Stimulated activated CD8-positive, alpha-beta memory T cell treated with anti-CD3 and anti-CD28 coated beads, Interleukin-15, amount 100 ng/mL, for 4 hours (primary cell): ENCODE measurements around the gene MYO1D.
"Not testable (repeated sequence)": the region's sequence is repeated elsewhere in the genome, so short reads cannot be mapped to it uniquely, and the experiment has no call there.

ENCODE experiments used
- DNase-seq, 2 donors: peaks; one replicate each; pipeline ENCODE4 v3.0.0-alpha.2; 2020; ENCODE audit warnings: low read depth in 2 of 2

MYO1D gene

DNA sequence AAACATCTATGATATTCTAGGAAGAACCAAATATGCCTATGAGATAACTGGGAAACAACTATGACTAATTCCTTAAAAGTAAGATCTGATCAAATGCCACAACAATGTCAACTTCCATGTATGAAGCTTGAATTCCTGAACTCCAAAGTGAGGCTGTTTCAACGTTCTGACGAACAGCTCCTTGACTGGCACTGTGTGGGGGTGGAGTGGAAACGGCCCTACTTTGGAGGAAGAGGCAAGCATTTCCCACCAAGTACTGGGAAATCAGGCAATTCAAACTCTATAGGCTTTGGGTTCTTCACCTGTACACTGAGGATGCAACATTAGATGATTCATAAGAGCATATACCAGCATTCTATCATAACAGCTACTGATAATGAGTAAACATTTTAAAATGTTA, 203.0 kb downstream of the MYO1D start:
- no peak for DNase-seq

DNA sequence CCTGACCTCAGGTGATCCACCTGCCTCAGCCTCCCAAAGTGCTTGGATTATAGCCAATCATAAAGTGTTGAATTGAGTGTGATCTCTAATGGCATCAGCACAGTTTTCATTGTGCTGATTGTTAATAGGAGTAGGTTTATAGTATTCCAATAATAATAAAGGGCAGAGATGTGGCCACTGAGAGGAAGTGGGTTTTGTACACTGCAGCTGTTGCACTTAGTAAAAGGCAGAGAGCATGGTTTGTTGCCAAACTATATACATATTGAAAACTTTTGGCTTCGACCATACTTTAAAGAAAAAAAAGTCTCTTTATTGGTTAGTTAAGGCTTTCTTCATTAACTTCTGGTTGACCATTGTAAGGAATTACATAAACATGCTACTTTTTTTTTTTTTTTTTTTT, 204.2 kb downstream of the MYO1D start:
- no peak for DNase-seq

DNA sequence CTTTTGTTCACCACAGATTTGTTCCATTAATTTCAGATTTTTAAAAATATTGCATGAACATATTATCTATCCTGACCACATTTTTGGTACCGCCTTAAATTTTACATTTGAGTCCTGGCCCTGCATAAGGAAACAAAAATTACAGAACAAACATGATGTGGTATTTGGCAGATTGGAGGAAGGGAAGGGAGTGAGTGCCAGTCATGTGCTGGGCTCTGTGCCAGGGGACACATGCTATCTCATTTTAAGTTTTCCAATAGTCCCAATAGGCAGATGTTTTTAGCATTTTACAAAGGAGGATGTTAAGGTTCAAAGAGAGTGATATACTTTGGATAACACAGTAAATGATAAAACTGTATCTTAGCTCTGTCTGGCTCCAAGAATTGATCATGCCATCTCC, 205.0 kb downstream of the MYO1D start:
- no peak for DNase-seq

DNA sequence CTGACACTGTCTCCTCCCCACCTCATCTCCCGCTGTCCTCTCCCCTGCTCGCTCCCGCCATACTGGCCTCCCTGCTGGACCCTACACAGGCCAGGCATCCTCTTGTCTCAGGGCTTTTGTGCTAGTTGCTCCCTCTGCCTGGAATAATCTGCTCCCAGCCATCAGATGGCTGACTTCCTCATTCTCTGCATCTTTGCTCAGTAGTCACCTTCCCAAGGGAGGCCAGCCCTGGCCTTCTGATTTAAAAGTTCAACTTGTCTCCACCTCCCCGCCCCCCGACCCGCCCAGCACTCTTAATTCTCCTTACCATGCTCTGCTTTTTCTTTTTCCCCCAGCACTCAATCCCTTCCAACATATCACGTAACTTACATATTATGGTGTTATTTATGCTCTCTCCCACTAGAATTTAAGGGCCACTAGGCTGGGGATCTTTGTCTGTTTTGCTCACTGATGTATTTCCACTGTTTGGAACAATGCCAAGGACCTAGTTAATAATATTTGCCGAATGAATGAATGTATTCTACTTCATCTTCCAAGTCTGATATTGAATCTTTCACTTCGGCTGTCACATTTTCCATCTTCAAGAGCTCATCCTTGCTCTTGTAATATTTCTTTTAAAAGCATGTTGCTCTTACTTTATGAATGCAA, 211.9 kb downstream of the MYO1D start:
- no peak for DNase-seq

DNA sequence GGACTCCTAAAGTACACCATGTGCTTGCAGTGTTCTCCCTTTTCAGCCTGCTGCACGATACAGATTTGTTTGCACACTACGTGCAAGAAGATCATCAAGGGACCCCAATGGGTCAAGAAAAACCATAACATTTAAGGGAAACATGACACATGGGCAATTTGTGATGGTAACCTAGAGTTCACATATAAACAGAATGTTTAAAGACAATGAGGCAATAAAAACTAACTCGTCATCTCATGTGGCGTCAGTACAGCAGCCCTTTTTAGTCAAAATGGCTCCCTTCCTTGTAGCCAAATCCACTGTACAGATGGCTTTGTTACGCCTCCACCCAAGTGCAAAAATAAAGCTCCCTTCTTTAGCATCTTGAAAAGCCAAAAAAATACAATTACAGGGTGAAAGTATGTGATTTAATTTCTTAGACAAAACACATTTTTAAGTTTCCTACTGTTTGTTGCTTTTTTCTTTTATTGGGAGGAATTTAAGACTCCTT, 216.4 kb downstream of the MYO1D start:
- DNase-seq: no peak

DNA sequence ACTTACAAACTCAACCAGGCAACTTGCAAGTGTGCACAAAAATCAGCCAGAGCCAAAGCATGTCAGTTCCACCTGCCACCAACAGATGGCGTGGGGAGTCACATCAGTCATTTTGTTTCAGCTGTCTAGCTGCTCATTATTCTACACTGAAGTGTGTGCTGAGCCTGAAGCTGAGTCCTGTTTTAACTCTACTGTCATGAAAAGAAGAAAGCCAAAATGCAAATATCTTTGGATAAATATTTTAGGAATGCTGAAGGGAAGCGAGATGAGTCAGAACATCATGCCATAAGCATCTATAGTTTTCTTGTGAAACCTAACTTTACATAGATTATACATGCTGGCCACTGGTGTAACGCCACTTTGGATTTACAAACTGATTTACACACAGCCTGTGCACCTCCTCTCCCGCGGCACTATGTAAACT, 217.5 kb downstream of the MYO1D start:
- peak; percentile 4 to 32 for DNase-seq

DNA sequence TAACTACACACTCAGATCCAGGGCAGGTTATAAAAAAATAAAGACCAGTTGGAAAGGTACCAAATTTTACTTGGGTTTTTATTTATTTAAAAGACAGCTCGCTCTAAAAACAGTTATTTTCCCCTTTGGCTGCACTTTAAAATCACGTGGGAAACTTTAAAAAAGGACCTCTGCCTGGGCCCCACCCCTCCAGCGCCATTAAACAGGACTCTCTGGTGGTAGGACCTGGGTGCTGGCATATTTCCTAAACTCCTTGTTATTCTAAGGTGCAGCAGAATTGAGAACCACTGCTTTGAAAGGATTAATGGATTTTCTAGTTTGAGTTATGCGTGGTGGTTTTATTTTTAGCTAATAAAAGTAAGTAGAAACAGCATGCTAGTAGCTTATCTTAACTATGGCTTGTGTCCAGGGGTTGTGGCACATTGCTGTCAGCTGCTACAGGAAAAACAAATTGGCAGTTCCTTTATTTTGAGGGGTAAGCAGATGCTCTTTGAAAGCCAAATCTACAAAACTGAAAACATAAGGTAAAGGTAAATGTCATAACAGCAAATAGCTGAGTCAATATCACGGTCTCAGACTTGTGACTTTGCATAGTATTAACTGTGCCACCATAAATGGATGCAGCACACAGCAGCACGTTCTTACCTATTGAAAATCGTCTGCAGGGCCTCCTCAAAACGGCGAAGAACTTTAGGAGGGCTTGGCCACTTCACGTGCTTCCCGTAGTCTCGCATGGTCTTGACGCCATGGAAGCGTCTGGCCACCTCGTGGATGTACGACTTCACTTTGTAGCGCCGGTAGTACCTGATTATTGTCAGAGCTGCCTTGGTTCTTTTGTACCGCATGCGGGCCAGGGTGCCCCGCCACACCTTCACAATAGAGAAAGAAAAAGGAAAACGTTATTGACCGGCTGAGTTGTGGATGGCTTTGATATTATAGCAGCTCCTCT, 218.2 kb downstream of the MYO1D start:
- no peak for DNase-seq

DNA sequence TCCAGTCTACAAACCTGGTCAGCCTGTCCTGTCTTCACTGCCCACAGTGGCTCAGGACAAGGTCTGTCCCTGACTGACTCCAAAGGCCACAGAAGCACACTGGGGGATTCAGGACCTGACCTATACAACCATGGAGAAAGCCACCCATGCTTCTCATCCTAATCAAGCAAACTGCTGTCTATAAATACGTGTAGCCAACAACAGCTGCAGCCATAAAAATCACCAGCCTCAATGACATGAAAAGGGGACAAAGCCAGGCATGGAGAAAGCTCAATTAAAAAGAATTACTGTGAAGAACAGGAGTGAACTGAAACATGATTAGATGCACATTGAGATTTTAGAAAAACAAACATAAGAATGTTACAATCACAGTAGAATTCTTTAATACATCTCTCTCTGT, 220.0 kb downstream of the MYO1D start:
- DNase-seq: no peak

DNA sequence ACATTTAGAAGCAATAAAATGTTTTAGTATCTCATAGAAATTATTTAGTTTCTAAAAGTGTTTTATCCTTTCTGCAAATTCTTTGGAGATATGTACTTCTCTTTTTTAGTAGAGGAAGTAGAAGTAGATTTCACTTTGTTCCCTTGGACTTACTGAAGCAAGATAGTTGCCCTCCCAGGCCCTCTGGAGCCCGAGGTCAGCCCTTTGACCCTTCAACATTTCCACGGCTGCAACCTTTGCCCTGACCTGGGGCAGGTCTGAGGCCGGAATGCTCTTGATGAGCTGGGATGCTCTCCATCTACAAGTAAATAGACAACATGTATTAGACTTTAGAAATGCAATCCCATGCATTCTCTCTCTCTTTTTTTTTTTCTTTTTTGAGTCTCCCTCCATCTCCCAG, 222.6 kb downstream of the MYO1D start:
- no peak for DNase-seq

DNA sequence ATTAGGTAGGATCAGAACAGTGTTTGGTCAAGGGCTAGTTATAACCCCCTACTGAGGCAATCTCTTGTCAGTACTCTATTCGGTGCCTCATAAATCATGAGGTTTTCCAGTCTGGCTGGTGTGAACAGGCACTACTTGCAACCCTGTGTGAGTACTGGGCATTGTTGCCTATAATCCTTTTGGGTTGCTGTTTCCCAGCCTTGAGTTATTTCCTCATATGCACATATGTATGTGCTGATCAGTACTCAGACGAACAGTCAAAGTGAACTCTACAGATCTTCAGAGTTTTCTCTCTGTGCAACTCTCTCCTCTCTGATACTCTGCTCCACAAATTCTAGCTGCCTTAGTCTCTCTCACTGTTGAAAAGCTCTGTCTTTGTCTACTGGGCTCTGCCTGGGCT, 225.8 kb downstream of the MYO1D start:
- no peak for DNase-seq

DNA sequence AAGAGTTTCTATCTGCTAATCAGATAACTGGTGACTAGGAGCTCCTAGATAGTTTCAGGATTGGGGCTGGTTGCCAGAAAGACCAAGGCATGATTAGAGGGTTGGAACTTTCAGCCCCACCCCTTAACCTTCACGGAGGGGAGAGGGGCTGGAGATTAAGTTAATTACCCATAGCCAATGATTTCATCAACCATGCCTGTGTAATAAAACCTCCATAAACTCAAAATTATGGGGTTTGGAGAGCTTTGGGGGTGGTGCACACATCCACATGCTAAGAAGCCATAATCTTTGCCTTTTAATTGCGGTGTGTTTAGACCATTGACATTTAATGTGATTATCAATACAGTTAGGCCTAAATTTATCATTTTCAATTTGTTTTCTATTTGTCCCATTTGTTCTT, 228.5 kb downstream of the MYO1D start:
- DNase-seq: no peak

DNA sequence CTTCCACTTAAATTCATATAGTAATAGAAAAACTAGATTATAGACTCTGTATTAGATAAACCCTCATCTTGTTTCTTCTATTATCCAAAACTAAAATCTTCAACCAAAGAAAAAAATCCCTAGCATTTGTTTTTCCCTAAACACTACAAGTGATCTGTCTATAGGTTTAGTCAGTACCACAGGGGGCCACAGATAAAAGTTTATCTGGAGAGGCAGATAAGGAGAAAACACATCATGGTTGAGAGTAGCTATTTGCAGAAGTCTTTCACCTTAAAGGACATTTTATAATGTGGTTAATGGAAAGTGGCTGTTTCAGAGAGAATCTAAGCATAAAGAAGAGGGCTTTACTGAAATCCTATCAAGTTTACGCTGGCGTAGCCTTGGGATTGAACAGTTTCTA, 230.0 kb downstream of the MYO1D start:
- DNase-seq: no peak

DNA sequence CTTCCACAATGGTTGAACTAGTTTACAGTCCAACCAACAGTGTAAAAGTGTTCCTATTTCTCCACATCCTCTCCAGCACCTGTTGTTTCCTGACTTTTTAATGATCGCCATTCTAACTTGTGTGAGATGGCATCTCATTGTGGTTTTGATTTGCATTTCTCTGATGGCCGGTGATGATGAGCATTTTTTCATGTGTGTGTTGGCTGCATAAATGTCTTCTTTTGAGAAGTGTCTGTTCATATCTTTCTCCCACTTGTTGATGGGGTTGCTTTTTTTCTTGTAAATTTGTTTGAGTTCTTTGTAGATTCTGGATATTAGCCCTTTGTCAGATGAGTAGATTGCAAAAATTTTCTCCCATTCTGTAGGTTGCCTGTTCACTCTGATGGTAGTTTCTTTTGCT, 235.4 kb downstream of the MYO1D start:
- not testable (repeated sequence) for DNase-seq

DNA sequence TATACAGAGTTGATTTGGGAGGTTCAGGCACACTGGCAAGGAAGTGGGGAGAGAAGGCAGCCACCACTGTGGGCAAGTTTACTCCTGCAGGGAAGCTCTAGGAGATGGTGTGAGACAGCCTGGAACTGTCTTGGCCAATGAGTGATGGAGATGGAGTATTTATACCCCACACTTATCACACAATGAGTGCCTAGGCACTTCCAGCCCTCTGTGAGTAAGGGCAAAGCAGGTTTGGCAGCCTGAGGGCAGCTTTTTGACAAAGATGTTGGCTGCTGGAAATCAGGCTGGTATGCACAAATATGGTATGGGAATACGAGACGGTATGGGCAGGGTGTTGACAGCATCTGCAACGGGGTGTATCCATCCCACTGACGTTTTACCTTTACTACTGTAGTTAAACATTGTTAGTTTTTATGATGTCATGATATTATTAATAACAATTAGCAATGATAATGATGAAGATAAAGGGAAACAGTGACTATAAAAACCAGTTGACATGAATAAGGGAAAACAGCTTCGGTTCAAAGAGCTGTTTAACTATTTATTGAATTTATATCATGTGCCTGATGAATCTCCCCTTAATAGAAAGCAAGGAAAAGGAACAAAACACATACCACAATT, 240.2 kb downstream of the MYO1D start:
- no peak for DNase-seq

DNA sequence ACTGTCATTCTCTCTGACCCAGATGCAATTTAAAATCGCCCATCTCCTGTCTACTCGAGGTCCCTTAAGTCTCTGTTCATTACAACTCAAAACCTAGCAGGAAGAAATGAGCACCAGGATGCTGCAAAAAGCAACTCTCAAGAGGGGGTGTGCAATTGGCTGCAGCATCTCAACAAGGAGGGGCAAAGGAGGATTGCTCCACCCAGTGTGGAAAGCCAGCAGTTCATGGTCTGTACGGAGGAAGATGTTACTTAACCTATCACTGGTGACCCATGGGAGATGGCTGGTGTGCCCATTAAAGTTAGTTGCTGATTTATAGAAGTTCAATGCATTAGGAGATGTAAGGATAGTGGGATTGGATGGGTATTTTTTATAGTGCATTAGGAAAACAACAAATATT, 242.8 kb downstream of the MYO1D start:
- no peak for DNase-seq

DNA sequence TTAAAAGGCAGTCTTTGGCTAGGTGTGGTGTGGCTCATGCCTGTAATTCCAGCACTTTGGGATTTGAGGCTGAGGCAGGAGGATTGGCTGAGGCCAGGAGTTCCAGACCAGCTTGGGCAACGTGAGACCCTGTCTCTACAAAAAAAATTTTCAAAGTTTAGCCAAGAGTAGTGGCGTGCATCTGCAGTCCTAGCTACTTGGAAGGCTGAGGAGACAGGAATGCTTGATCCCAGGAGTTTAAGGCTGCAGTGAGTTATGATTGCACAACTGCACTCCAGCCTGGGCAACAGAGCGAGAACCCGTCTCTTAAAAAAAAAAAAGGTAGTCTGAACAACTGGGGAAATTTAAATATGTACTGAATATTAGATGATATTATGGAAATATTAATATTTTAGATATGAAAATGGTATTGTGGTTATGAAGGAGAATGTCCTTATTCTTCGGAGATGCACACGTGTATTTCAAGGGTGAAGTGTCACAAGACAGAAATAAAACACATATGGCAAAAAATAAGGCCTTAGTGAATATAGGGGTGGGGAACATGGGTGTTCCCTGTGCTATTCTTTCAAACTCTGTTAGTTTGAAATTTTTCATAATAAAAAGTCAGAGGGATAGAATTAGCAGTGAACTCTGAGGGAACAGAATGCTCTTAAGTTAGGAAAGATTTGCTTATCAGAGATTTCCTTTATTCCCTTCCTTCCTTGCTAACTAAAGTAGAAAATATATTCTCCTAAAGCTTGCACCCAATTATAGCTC, 245.4 kb downstream of the MYO1D start:
- no peak for DNase-seq

DNA sequence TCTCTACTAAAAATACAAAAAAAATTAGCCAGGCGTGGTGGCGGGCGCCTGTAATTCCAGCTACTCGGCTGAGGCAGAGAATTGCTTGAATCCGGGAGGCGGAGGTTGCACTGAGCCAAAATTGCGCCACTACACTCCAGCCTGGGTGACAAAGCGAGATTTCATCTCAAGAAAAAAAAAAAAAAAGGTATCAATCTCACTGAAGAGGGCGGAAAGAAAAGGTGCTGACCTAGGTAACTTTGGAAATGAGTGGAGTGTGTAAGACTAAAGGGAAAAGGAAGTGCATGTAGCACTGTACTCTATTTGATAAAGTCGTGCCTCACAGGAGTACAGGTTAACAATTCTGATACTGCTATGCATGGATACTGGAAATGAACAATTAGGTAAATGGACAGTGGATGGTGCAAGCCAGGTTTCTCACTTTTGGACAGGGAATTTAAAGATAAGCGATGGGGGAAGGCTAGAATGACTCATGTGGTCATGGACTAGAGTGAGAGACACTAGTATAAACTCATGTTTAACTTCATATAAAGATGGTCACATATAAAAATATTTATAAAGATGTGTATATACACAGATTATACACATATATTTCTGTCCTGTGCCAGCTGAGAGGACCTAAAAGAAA, 247.2 kb downstream of the MYO1D start:
- no peak for DNase-seq

DNA sequence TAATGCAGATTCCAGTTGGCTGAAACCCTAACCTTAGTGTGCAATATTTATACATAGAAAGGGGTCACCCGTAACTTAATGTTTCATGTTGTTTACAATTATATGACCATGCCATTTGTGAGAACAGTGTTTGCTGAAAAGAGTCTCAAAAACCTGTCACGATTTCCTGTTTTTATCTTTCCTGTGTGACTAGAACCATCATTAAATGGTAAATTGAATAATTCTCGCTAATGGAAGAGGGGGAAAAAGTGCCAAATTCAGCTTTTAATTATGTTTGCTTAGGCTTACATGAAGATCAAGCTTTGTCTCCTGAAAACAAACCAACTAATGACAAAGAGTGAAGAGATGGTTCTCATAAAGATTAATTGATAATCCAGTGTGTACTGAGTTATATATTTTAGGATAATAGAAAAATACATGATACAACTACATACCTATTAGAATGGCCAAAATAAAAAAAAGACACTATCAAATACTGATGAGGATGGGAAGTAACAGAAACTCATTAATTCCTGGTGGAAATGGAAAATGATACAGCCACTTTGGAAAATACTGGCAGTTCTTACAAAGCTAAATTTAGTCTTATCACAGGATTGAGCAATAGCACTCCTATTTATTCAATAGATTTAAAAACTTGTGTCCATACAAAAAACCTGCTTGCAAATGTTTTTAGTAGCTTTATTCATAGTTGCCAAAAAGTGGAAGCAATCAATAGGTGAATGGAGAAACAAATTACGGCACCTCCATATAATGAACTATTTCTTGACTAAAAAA, 248.5 kb downstream of the MYO1D start:
- DNase-seq: no peak

DNA sequence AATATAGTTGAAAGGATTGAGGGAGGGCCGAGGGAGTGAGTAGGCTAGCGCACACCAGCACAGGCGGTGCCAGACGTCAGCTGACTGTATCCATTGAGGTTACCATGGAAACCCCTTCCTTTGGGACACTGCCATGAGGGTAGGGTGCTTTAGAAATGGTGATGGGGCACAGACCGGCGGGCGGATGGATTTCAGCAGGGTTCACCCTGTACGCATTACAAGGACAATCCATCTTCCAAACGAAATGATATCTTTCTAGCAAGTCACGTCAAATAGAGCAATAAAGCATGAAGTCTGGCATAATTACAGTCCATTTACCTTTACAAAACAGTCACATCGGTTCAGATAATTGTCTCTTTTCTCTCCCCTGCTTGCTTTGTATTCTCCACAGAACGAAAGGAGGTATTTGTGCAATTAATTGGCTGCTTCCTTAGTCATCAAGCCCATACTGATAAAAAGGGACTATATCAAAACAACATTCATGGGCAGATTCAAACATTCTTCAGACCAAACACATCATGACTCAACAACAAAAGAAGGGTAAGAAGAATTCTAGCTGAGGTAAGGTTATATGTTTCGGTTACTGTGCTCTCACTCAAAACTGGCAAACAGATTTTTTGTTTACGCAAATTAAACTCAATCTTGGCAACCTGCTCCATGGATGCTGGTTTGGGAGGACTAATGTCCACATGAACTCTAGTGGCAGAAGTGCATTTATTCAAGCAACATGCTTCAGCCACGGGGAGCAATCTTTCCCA, 249.5 kb downstream of the MYO1D start:
- no peak for DNase-seq

DNA sequence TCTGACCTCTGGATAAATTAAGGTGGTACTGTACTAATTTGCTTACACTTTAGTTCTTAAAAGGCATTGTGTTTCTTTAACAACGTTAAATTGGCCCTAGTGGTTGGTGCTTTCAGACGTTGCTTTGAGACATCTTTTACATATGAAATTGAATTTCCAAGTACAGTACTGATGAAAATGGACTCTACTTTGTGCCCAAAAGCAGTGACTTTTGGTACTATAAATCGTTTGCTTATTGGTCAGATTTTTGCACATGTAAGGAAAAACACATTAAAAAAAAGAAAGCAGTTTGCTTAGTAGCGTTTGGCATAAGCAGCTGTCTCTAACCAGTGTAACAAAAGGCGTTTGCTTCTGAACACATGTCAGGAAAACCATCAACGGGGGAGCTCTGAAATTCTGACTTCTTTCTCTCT, 250.5 kb downstream of the MYO1D start:
- DNase-seq: no peak
